GM18909 (cell line): ENCODE data around the gene CGREF1.

Source experiments
- ATAC-seq: cut with Tn5 transposase; IDR thresholded peaks from one replicate; pipeline ENCODE4 v1.9.1; 2021; ENCODE audit warnings: mild to moderate bottlenecking; ENCODE audit not compliant: unreplicated experiment, poor library complexity

Gene CGREF1

GRCh38 chr2:27118525-27119329 is at the start of gene CGREF1:
TSS of gene CGREF1 (minus strand) at chr2:27119128. CDS start at chr2:27104366, 14,762 bp downstream.
- ATAC-seq = no peak

GRCh38 chr2:27164960-27165763 is 46.2 kb upstream of the CGREF1 start:
- no peak for ATAC-seq

- no peak for ATAC-seq
Observed at GRCh38 chr2:27162151-27163121, 43.5 kb upstream of the CGREF1 start.

GRCh38 chr2:27160191-27160590 is 41.3 kb upstream of the CGREF1 start:
- no peak for ATAC-seq

GRCh38 chr2:27159271-27159670 is 40.3 kb upstream of the CGREF1 start:
- ATAC-seq = no peak

GRCh38 chr2:27158468-27158867 is 39.5 kb upstream of the CGREF1 start:
- ATAC-seq = no peak

GRCh38 chr2:27155069-27155520 is 36.2 kb upstream of the CGREF1 start:
- ATAC-seq = no peak

GRCh38 chr2:27154488-27154887 is 35.6 kb upstream of the CGREF1 start:
- no peak for ATAC-seq

- no peak for ATAC-seq
Observed at GRCh38 chr2:27152796-27153464, 34.0 kb upstream of the CGREF1 start.

- ATAC-seq = no peak
Observed at GRCh38 chr2:27152102-27152795, 33.3 kb upstream of the CGREF1 start.

GRCh38 chr2:27150639-27151230 is 31.8 kb upstream of the CGREF1 start:
- ATAC-seq = no peak

- no peak for ATAC-seq
Observed at GRCh38 chr2:27149570-27150405, 30.9 kb upstream of the CGREF1 start.

- ATAC-seq = no peak
Observed at GRCh38 chr2:27148801-27149439, 30.0 kb upstream of the CGREF1 start, which contains the start of gene TCF23. TSS of gene TCF23 (plus strand) at chr2:27149004. CDS start at chr2:27149134, 130 bp downstream.

- ATAC-seq = no peak
Observed at GRCh38 chr2:27147935-27148334, 29.0 kb upstream of the CGREF1 start.

- no peak for ATAC-seq
Observed at GRCh38 chr2:27145682-27146081, 26.8 kb upstream of the CGREF1 start.

- ATAC-seq = no peak
Observed at GRCh38 chr2:27143285-27143684, 24.4 kb upstream of the CGREF1 start.

GRCh38 chr2:27139310-27139709 is 20.4 kb upstream of the CGREF1 start, which contains the start of gene PRR30:
TSS of gene PRR30 (minus strand) at chr2:27139410. CDS start at chr2:27138329, 1,081 bp downstream.
- no peak for ATAC-seq
